ENCODE measurements around the gene LRRC27.

LRRC27 gene

DNA sequence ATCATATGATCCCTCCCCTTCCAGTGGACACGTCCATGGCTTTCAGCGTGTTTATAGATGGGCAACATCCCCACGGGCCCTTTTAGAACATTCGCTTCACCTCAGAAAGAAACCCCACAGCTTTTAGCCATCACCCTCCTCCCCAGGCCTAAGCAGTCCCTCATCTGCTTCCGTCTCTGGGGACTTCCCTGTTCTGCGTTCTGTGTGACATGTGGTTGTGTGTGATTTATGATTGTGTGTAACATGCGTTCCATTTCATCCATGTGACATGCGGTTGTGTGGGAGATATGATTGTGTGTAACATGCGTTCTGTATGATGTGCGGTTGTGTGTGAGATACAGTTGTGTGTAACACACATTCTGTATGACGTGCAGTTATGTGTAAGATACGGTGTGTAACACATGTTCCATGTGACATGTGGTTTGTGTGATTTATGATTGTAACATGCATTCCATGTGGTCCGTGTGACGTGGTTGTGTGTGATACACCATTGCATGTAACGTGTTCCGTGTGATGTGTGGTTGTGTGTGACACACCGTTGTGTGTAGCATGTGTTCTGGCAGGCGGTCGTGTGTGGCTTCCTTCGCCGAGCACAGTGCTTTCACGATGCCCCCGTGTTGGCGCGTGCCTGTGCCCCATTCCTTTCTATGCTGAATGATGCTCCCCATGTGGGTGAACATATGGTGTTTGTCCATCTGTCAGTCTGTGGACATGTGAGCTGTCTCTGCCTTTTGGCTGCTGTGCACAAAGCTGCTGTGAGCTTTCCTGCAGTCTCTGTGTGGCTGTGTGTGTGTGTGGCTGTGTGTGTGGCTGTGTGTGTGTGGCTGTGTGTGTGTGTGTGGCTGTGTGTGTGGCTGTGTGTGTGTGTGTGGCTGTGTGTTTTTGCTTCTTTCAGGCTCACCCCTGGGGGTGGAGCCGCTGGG, 91.2 kb downstream of the LRRC27 start:
- ChIA-PET CTCF (interaction anchor here (1.0 to 1.5 kb wide), 4 partner anchors 8 to 20 kb away, joined by 3 to 4 read pairs (median 3); no protein-coding TSS in a partner anchor), POLR2A (no interaction called here)
- no peak for TF ChIP-seq CTCF (IDR thresholded peaks at IDR 0.05; ENCODE audit: insufficient read depth, low read length, missing control alignments)
- no peak for DNase-seq (ENCODE audit: low read depth, low spot score)
- H3K4me3 ChIP-seq (ENCODE audit: low read depth, low read length), result no peak overlapping the region

- POLR2A ChIA-PET, result no interaction called here
- no peak for DNase-seq (ENCODE audit: low read depth, low spot score)
- TF ChIP-seq CTCF (IDR thresholded peaks at IDR 0.05; ENCODE audit: insufficient read depth, low read length, missing control alignments), result no peak
- CTCF ChIA-PET, result interaction anchor here (1.3 kb wide), 1 partner anchor 13 kb away, joined by 3 read pairs; no protein-coding TSS in a partner anchor
- no peak overlapping the region for H3K4me3 ChIP-seq (ENCODE audit: low read depth, low read length)
These were observed 92.2 kb downstream of the LRRC27 start for GRCh38 chr10:132423966-132424861.

- no peak for TF ChIP-seq CTCF (IDR thresholded peaks at IDR 0.05; ENCODE audit: insufficient read depth, low read length, missing control alignments)
- POLR2A ChIA-PET, result no interaction called here
- no peak overlapping the region for H3K4me3 ChIP-seq (ENCODE audit: low read depth, low read length)
- CTCF ChIA-PET, result interaction anchor here (1.3 kb wide), 1 partner anchor 14 kb away, joined by 3 read pairs; no protein-coding TSS in a partner anchor
- no peak for DNase-seq (ENCODE audit: low read depth, low spot score)
These were observed 93.2 kb downstream of the LRRC27 start for GRCh38 chr10:132425029-132425756.

DNA sequence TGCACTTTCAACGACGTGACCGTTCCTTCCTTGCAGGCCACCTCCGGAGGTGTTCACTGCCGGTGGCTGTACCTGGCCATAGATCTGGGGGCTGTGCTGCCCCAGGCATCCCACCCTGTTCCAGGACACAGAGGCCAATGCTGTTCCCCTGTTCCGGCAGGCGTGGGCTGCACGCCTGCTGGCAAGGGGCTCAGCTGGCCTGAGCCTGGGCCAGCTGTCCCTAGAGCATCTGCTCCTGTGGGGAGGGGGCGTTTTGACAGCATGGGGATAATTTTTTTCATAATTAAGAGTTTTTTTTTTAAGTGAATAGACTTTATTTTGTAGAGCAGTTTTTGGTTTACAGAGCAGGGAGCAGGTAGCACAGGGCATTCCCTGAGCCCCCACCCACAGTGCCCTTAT, 93.8 kb downstream of the LRRC27 start:
- H3K4me3 ChIP-seq (ENCODE audit: low read depth, low read length), result no peak overlapping the region
- TF ChIP-seq CTCF (IDR thresholded peaks at IDR 0.05; ENCODE audit: insufficient read depth, low read length, missing control alignments), result no peak
- DNase-seq (ENCODE audit: low read depth, low spot score), result no peak
- ChIA-PET POLR2A (no interaction called here), CTCF (no interaction called here)

GRCh38 chr10:132427006-132427771, 95.2 kb downstream of the LRRC27 start:
- no peak for TF ChIP-seq CTCF (IDR thresholded peaks at IDR 0.05; ENCODE audit: insufficient read depth, low read length, missing control alignments)
- POLR2A ChIA-PET, result no interaction called here
- no peak overlapping the region for H3K4me3 ChIP-seq (ENCODE audit: low read depth, low read length)
- no peak for DNase-seq (ENCODE audit: low read depth, low spot score)
- CTCF ChIA-PET, result interaction anchor here (0.8 kb wide), 1 partner anchor 20 kb away, joined by 3 read pairs; no protein-coding TSS in a partner anchor

Data from AG04449 (cell line).